Peyer's patch (tissue), 4 donors: ENCODE data around the gene B3GNT7. TPM values are rescaled to one million over a fixed set of nuclear protein-coding genes. Genes with fewer than 3 reads are reported as not detected.
A peak's percentile ranks its signal among the peaks of the same experiment; 100 is the strongest.

Source experiments
- DNase-seq, 3 donors: peaks; one replicate each; pipeline ENCODE4 v3.0.0-alpha.2; 2017 to 2019
- H3K27ac ChIP-seq, 4 donors: fragments of 200-600 bp; sonication (generic); one replicate each; pipeline ENCODE4 v1.5.1; 2016 to 2019
- H3K27me3 ChIP-seq, 2 donors: fragments of 200-600 bp; sonication (generic); one replicate each; pipeline ENCODE4 v1.5.1; 2019
- H3K36me3 ChIP-seq, 3 donors: fragments of 200-600 bp; sonication (generic); one replicate each; pipeline ENCODE4 v1.5.1; 2016 to 2019
- H3K4me1 ChIP-seq, 4 donors: fragments of 200-600 bp; sonication (generic); one replicate each; pipeline ENCODE4 v1.5.1; 2016 to 2019
- H3K4me3 ChIP-seq, 4 donors: fragments of 200-600 bp; sonication (generic); 1 replicate in 3 of 4; 2 replicates in 1 of 4; pipeline ENCODE4 v1.5.1; 2016 to 2019; ENCODE audit warnings: mild to moderate bottlenecking in 1 of 4
- H3K9me3 ChIP-seq, 4 donors: fragments of 200-600 bp; sonication (generic); one replicate each; pipeline ENCODE4 v1.5.1; 2016 to 2019; ENCODE audit warnings: mild to moderate bottlenecking in 1 of 4
- POLR2A ChIP-seq, 2 donors: fragments of 450-650 bp; IDR thresholded peaks; one replicate each; pipeline ENCODE4 v1.5.1; 2017; ENCODE audit warnings: antibody characterized with exemption in 2 of 2, mild to moderate bottlenecking in 2 of 2, moderate library complexity in 2 of 2
- total RNA-seq, 4 donors: library from RNA; depleted of rRNA; stranded (reverse); fragments of >200 nt; gene quantifications; one replicate each; pipeline ENCODE4 v1.1.0, GENCODE V29; 2016
- TF ChIP-seq, protein P1 (sequence below), 6 experiments: fragments of 450-650 bp in 4 of 6; fragments of 200-600 bp in 2 of 6; sonication (generic) in 1 of 6; IDR thresholded peaks; one replicate each; pipeline ENCODE4 v1.5.1; 2017 to 2019; ENCODE audit warnings: antibody characterized with exemption in 6 of 6, mild to moderate bottlenecking in 3 of 6, moderate library complexity in 1 of 6

The B3GNT7 gene
- total RNA-seq, 4 donors from 2014 or later, result 9.9 to 154 (median 90.3) TPM

DNA sequence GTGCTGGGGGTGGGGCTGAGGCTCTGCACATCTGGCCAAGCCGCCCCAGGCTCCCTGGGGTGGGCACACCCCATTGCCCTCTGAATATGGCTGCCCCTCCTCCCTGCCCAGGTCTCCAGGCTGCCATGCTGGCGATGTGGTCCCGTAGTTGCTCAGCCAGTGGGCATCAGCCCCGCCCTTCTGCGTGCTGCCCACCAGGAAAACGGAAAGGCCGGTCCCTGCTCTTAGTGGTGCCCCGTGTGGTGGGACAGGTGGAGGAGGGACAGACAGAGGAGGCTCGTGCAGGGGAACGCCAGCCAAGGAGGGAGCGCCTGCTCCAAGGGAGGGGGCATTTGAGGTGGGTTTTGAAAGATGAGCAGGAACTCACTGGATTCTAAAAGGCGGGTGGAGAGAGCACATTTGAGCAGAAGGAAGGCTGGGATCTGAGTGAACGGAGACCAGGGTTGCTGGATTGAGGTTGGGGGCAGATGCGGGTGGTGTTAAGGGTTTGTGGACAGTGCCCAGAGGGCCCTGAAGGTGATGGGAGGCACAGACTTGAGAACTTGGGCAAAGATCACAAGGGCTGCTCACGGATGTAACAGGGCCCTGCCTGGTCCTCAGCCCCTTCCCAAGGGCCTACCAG, 6.7 kb upstream of the B3GNT7 start:
- DNase-seq, result no peak
- Histone ChIP-seq H3K36me3 (no peaks in the 10 kb centered on the region), H3K27ac (no peak overlapping the region), H3K27me3 (no peaks in the 10 kb centered on the region), H3K4me3 (no peak overlapping the region), H3K4me1 (peaks cover 0 to 4% (median 0%) of the 10 kb centered on the region in 4 donors), H3K9me3 (peaks cover 0 to 3% (median 0%) of the 10 kb centered on the region in 4 donors)
- TF ChIP-seq, protein P1, sequence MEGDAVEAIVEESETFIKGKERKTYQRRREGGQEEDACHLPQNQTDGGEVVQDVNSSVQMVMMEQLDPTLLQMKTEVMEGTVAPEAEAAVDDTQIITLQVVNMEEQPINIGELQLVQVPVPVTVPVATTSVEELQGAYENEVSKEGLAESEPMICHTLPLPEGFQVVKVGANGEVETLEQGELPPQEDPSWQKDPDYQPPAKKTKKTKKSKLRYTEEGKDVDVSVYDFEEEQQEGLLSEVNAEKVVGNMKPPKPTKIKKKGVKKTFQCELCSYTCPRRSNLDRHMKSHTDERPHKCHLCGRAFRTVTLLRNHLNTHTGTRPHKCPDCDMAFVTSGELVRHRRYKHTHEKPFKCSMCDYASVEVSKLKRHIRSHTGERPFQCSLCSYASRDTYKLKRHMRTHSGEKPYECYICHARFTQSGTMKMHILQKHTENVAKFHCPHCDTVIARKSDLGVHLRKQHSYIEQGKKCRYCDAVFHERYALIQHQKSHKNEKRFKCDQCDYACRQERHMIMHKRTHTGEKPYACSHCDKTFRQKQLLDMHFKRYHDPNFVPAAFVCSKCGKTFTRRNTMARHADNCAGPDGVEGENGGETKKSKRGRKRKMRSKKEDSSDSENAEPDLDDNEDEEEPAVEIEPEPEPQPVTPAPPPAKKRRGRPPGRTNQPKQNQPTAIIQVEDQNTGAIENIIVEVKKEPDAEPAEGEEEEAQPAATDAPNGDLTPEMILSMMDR (IDR thresholded peaks at IDR 0.05), result no peak
- TF ChIP-seq POLR2A (IDR thresholded peaks at IDR 0.05), result no peak

DNA sequence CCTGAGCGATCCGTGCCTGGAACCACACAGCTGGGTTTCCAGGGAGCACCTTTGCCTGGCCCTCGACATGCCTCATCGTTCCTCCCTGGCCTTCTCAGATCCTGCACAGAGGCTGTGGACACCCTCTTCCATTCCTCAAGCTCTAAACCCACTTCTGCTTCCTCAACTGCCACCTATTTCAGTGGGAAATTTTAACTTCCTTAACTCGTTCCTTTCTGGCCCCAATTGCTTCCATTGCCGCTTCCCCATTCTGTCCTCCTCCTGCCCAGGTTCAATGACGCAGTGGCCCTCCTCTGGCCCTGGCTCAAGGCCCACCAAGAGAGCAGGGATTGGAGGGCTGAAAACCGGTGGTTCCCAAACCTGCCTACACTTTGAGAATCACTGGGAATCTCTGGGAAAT, 4.8 kb upstream of the B3GNT7 start:
- Histone ChIP-seq H3K9me3 (no peaks in the 10 kb centered on the region), H3K27me3 (no peaks in the 10 kb centered on the region), H3K4me3 (no peak overlapping the region), H3K36me3 (no peaks in the 10 kb centered on the region), H3K27ac (no peak overlapping the region), H3K4me1 (peaks cover 0 to 5% (median 2%) of the 10 kb centered on the region in 4 donors)
- TF ChIP-seq POLR2A (IDR thresholded peaks at IDR 0.05), result no peak
- TF ChIP-seq, protein P1 (IDR thresholded peaks at IDR 0.05), result no peak
- no peak for DNase-seq

DNA sequence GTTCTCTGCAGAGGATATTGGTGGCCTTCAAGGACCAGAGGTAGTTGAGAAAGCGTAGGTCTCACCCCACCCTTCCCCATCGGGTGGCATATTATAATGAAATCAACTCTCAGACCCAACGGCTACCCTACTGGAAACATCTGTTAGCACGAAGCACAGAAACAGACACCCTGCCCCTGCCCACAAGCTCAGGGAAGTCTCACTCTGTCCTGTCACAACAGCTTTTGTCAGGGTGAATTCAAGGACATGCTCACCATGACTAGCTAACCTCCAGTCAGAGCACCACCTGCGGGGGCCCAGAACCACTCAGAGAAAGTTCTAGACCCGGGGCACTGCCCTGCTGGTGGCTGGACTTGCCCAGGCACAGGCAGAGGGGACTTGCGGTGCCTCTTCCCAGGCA, 3.5 kb upstream of the B3GNT7 start:
- no peaks in the 10 kb centered on the region for H3K36me3 ChIP-seq
- no peak overlapping the region for H3K4me3 ChIP-seq
- no peak for DNase-seq

DNA sequence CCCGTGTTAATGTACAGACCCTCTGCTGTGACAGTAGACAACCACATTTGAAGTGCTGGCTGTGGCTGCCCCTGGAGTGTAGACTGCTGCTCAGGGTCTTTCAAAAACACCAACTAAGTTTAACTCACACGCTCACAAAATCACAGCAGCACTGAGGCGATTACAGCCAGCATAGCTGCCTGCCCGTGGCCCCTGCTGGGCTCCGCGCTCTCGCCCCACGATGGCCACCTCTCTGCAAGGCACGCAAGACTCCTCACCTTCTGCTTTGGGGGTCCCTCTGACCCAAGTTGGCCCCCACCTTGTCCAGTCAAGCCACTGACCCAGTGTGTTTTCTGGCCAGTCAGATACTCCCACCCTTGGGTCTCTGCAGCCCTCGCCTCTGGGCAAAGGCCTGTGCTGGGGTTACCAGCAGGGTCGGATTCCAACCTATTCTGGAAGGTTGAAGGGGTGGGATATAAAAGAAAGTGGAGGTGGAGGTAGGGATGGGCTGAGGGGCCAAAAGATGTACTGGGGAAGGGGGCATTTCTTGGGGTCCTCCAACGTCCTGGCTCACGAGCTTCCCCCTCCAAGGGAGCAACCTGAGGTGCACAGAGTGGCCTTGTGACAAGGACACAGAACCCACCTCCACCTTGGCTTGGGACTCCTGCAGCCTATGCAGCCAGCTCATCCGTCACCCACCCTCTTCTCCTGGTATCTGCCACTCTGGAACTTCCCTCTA, 2.9 kb upstream of the B3GNT7 start:
- DNase-seq, result no peak
- Histone ChIP-seq H3K27ac (peak overlapping the region in 2 of 4 donors; percentile 81 to 89), H3K4me3 (no peak overlapping the region), H3K9me3 (no peaks in the 10 kb centered on the region), H3K36me3 (peaks cover 0 to under 1% (median 0%) of the 10 kb centered on the region in 3 donors), H3K27me3 (no peaks in the 10 kb centered on the region), H3K4me1 (peaks cover 0 to 17% (median 6%) of the 10 kb centered on the region in 4 donors)
- TF ChIP-seq, protein P1 (IDR thresholded peaks at IDR 0.05), result no peak
- no peak for TF ChIP-seq POLR2A (IDR thresholded peaks at IDR 0.05)

More for the DNA sequence above, 3.5 kb upstream of the B3GNT7 start:
- H3K27me3 ChIP-seq, result no peaks in the 10 kb centered on the region
- H3K4me1 ChIP-seq, result peaks cover 0 to 11% (median 6%) of the 10 kb centered on the region in 4 donors
- H3K27ac ChIP-seq, result peak overlapping the region in 1 of 4 donors; percentile 89
- no peaks in the 10 kb centered on the region for H3K9me3 ChIP-seq
- no peak for TF ChIP-seq POLR2A (IDR thresholded peaks at IDR 0.05)
- TF ChIP-seq, protein P1 (IDR thresholded peaks at IDR 0.05), result no peak

DNA sequence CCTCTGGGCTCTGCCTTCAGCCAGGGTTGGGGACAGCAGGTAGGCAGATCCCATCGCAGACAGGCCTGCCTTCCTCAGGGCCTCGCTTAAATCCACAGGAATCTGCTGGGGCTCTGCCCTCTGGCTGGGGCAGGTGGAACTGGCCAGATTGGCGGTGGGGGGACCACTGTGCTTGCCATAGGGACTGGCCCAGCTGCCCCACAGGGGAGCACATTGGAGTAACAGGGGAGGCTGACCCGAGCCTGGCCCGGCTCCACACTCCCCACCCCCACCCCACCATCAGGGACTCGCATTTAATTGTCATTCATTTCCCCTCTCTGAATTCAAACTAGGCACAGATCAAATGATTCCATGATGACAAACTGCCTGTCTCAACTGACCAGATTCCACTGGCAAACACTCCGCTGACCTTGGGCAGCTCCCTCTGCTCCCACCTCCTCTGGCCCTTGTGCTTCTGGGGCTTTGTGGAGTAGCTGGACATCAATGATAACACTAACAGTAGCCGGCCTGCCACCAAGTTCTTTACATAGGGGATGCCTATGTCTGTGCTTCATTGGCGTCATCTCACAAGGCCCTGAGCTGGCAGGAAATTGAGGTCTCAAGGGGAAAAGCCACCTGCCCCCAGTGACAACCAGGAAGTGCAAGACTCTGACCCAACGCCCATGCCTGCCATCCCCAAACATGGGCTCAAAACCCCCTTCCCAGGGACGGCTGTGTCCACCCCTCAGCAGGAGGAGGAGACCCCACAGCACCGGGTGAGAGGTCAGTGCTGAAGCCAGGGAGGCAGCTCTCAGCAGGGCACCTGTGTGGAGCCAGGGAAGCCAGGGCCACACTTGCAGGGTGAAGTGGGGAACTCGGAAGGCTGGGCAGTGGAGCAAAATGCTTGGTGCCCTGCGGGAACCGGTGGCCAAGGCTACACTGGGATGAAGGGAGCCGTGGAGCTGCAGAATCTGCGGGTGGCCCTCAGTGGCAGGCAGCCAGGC, 2.1 kb upstream of the B3GNT7 start:
- TF ChIP-seq POLR2A (IDR thresholded peaks at IDR 0.05), result no peak
- TF ChIP-seq, protein P1 (IDR thresholded peaks at IDR 0.05), result peak in 5 of 6 experiments; percentile 6 to 36 (median 25)

More for the DNA sequence above, 2.1 kb upstream of the B3GNT7 start:
- peaks cover 0 to 19% (median 6%) of the 10 kb centered on the region in 4 donors for H3K4me1 ChIP-seq
- H3K27me3 ChIP-seq, result no peaks in the 10 kb centered on the region
- DNase-seq, result peak in 2 of 3 donors; percentile 79 to 80
- peak overlapping the region; percentile 1 to 89 (median 53) for H3K27ac ChIP-seq
- peaks cover 0 to 9% (median 0%) of the 10 kb centered on the region in 3 donors for H3K36me3 ChIP-seq
- H3K4me3 ChIP-seq, result peak overlapping the region in 2 of 4 donors; percentile 20 to 73
- no peaks in the 10 kb centered on the region for H3K9me3 ChIP-seq
